Measurements from ENCODE around the gene SHROOM2.
"Not testable (repeated sequence)": the region's sequence is repeated elsewhere in the genome, so short reads cannot be mapped to it uniquely, and the experiment has no call there.

The SHROOM2 gene

GRCh38 chrX:9786798-9787635 lies 788 bp downstream of the SHROOM2 start:
- no peak for DNase-seq

GRCh38 chrX:9788911-9789310 lies 2.7 kb downstream of the SHROOM2 start:
- DNase-seq: no peak

DNA sequence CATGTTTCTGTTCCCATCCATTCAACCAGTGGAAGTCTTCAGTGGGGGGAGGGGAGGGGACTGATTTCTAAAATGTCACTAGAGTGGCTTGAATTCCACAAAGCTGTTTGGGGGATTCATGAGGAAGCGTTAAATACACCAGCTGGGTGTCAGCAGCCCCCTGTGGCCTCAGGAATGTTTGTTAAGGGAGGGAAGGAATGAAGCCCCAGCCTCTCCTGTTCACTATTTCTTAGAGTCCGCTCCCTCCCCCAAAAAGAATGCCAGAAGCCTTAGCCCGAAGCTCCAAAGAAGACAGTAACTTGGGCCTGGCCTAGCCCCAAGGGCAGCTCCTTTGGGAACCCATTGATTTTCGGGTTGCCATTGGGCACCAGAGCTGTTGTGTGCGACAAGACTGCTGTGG lies 3.3 kb downstream of the SHROOM2 start:
- no peak for DNase-seq

DNA sequence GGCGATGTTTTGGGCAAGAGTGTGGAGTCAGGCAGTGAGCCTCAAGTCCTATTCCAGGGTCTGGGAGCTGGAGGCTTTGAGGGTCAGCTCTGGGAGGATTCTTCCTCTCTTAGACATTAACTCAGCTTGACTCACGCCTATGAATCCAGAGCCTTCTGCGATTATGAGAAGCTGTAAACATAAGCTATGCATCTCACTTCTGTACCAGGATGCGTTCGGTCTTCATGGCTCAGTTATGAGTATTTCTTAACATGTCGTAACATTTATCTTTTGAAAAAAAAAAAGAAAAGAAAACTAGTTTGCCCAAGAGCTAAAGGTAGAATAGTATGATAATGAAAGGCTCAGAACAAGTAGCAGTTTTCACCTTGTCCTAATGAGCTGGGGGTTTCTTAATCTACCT lies 4.6 kb downstream of the SHROOM2 start:
- DNase-seq: no peak

DNA sequence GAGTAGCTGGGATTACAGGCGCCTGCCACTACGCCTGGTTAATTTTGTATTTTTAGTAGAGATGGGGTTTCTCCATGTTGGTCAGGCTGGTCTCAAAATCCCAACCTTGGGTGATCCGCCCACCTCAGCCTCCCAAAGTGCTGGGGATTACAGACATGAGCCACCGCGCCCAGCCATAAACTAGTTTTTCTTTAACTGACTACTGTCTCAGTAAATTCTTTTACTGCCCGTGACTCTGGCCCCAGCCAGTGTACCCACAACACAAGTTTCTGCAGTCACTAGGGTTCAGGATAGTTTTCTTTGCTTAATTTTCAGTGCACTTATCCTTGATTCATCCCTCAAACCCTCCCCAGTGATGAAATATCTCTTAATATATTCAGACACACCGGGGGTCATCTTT lies 8.3 kb downstream of the SHROOM2 start:
- no peak for DNase-seq

- no peak for DNase-seq
These were observed 11.4 kb downstream of the SHROOM2 start for GRCh38 chrX:9797384-9798360.

GRCh38 chrX:9802737-9803136 lies 16.5 kb downstream of the SHROOM2 start:
- no peak for DNase-seq

GRCh38 chrX:9804444-9804843 lies 18.2 kb downstream of the SHROOM2 start:
- no peak for DNase-seq

DNA sequence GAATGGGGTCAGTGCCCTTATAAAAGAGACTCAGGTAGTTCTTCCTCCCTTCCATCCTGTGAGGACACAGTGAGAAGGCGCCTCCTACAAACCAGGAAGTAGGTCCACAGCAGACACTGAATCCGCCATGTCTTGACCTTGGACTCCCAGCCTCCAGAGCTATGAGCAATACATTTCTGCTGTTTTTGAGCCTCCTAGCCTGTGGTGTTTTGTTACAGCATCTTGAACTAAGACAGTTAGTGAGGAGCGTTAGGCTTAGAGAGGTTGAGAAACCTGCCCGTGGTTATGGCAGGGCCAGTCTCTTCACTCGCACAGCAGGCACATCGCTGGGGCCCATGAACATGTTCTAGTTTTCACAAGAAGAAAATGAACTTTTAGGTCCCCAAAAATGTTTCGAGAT lies 19.7 kb downstream of the SHROOM2 start:
- DNase-seq: no peak

DNA sequence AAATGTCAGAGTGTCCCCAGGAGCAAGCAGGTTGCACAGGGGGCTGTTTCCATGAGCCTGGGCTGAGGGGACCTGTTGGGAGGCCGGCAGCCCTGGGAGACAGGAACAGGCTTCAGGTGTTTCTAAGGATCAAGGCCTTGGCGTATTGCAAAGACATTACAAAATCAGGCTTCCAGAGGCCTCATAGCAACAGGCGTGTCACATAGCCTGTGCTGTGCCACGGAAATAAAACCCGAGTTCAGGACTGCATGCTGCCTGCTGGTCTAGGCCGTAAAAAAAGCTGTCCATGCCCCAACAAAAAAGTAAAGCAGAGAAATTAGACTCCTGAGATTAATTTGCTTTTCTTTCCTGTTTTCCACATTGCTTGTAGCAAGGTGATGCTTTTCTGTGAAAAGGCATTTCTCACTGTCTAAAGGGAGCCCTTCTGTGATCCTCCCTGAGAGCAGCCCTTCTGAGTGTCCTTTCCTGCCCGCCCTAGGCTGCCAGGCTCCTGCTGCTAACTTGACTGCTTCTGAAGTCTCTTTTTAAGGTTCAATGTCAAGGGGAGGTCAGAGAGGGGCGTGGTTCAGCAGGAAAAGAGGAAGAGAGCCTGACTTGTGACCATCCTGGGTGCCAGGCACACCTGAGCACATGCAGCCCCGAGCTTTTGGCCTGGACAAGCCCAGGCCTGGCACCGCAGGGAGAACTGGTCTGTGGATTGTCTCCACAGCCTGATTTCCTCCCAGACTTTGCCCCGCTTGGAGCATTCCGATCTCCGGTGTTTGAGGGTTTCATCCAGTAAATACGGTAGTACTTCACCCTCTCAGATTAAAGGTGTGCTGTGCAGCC lies 21.3 kb downstream of the SHROOM2 start:
- no peak for DNase-seq

- not testable (repeated sequence) for DNase-seq
These were observed 23.6 kb downstream of the SHROOM2 start for GRCh38 chrX:9809876-9810275.

GRCh38 chrX:9811086-9811485 lies 24.9 kb downstream of the SHROOM2 start:
- DNase-seq: not testable (repeated sequence)

DNA sequence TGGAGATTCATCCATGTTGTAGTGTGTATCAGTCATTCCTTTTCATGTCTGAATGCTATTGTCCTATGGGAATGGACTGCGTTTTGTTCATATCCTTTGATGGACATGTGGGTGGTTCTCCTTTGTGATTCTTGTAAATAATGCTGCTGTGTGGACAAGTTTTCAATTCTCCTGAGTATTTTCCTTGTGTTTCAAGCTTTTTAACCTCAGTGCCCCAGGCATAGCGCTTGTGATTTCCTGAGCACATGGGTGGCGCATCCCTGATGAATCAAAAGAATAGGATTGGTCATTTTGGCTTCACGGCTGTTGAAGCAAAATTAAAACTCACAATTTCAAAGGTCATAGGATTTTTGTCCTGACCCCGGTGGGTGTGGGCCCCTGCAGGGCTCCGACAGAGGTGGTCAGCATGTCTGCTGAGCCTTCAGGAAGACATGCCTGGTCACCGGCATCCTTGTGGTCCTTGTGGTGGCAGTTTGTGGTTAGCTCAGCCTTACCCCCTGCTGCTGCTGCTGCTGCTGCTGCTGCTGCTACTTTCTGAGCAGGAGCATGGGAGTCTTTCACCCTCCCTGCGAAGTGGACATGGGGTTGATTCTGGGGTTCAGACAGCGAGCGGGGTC lies 30.0 kb downstream of the SHROOM2 start:
- no peak for DNase-seq

- DNase-seq: no peak
These were observed 35.3 kb downstream of the SHROOM2 start for GRCh38 chrX:9821572-9821971.

GRCh38 chrX:9824554-9824953 lies 38.3 kb downstream of the SHROOM2 start:
- no peak for DNase-seq

GRCh38 chrX:9825129-9825790 lies 39.0 kb downstream of the SHROOM2 start:
- DNase-seq: no peak

GRCh38 chrX:9825966-9826365 lies 39.7 kb downstream of the SHROOM2 start:
- no peak for DNase-seq

DNA sequence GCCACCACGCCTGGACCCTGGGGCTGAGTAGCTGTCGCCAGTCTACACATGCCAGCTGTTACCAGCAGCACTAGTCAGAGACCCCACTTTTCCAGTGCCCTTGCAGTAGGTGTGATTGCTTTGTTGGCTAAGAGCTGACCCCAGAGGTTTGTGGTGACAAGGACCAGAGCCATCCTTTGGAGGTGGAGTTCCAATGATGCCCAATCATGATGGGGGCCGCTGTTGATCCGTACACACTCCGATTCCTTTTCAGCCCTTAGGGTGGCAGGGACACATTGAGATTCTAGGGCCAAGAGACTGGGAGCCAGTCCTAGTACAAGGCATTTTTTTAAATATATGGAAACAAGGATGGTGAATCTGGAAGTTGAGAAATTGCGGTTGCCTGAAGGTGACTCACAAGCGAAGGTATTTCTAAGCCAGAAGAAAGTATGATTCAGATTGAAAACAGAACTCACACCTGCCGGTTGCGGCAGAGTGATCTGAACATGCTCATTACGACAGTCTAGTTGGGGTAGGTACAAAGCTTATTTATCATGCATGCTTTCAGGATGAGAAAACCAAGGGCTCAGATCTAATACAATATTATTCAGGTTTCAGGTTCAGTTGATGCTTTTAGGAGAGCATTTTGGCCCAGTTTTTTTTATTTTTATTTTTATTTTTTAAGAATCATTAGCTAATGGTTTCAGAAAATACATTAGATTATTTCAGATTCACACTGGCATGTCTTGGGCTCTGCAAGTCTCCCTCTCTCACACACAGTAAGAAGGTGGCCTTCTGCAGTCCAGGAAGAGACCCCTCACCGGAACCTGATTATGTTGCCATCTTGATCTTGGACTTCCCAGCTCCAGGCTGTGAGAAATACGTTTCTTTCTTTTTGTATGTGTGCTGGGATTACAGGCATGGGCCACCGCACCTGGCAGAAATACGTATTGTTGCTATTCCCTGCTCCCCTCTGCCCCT lies 43.4 kb downstream of the SHROOM2 start:
- no peak for DNase-seq

GRCh38 chrX:9832811-9833210 lies 46.6 kb downstream of the SHROOM2 start:
- DNase-seq: no peak

DNA sequence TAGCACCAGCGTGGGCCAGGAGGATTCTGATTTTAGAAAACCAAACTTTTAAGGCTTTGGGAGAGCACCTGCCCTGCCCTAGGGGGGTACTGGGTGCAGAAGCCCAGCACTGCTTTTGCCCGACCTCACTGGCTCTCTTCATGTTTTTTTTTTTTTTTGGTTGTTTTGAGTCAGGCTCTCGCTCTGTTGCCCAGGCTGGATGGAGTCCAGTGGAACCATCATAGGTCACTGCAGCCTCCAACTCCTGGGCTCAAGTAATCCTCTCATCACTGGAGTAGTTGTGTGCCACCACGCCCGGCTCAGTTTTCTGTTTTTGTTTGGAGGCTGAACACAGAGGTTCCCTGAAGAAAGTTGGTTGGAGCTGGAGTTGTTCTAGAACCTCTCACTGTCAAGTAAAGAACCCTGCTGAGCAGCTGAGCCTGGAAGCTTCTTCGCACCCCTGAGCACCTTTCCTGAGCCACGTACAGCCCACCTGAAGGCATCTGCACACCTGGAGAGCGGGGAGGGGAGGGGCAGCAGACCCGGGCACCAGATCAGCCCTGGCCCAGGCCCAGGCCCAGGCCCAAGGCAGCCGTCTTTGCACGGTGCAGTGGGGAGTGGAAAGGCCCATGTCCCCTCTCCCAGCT lies 49.5 kb downstream of the SHROOM2 start:
- no peak for DNase-seq

All from activated gamma-delta T cell (primary cell).